Omental fat pad (tissue), 4 donors: ENCODE results near the gene ROBO1. TPM values are rescaled to one million over a fixed set of nuclear protein-coding genes. Genes with fewer than 3 reads are reported as not detected.

Experiments
- ATAC-seq: fragments of 150-250 bp; one replicate; pipeline ENCODE4 v1.9.1; 2016; ENCODE audit warnings: mild to moderate bottlenecking, moderate library complexity; ENCODE audit not compliant: low FRiP score
- DNase-seq: peaks from one replicate; pipeline ENCODE4 v3.0.0-alpha.2; 2019; ENCODE audit warnings: low spot score
- CTCF ChIP-seq, 3 donors: fragments of 450-650 bp; IDR thresholded peaks; one replicate each; pipeline ENCODE4 v1.5.1; 2016 to 2017; ENCODE audit warnings: antibody characterized with exemption in 3 of 3, mild to moderate bottlenecking in 3 of 3, moderate library complexity in 2 of 3
- total RNA-seq, 4 donors: library from RNA; depleted of rRNA; stranded (reverse); fragments of >200 nt; gene quantifications; one replicate each; pipeline ENCODE4 v1.1.0, GENCODE V29; 2016

The ROBO1 gene
- total RNA-seq, 4 donors from 2014 or later = 13.7 to 34.2 (median 21.0) TPM

GRCh38 chr3:79230266-79230665 is 537.5 kb downstream of the ROBO1 start:
- DNase-seq = no peak
- no peak for TF ChIP-seq CTCF (IDR thresholded peaks at IDR 0.05)
- ATAC-seq = no peak

- no peak for DNase-seq
- ATAC-seq = no peak
- TF ChIP-seq CTCF (IDR thresholded peaks at IDR 0.05) = no peak
Observed at GRCh38 chr3:79217096-79217495, 550.7 kb downstream of the ROBO1 start.

GRCh38 chr3:79215286-79215685 is 552.5 kb downstream of the ROBO1 start:
- no peak for ATAC-seq
- DNase-seq = no peak
- no peak for TF ChIP-seq CTCF (IDR thresholded peaks at IDR 0.05)

GRCh38 chr3:79211586-79212359 is 556.0 kb downstream of the ROBO1 start:
- ATAC-seq (no peak), DNase-seq (no peak)
- no peak for TF ChIP-seq CTCF (IDR thresholded peaks at IDR 0.05)

GRCh38 chr3:79204351-79204750 is 563.4 kb downstream of the ROBO1 start:
- TF ChIP-seq CTCF (IDR thresholded peaks at IDR 0.05) = no peak
- DNase-seq (no peak), ATAC-seq (no peak)

GRCh38 chr3:79203144-79203519 is 564.7 kb downstream of the ROBO1 start:
- DNase-seq (no peak), ATAC-seq (no peak)
- TF ChIP-seq CTCF (IDR thresholded peaks at IDR 0.05) = no peak

GRCh38 chr3:79202471-79203143 is 565.2 kb downstream of the ROBO1 start:
- ATAC-seq = no peak
- no peak for TF ChIP-seq CTCF (IDR thresholded peaks at IDR 0.05)
- no peak for DNase-seq
